GM12878 (cell line): Measurements from ENCODE around the gene TP73. TPM values are rescaled to one million over a fixed set of nuclear protein-coding genes. Genes with fewer than 3 reads are reported as not detected.

Experiments
- ATAC-seq: fragments of 200-7000 bp; cut with Tn5 transposase; 3 replicates; pipeline ENCODE4 v1.9.1; 2020; ENCODE audit warnings: mild to moderate bottlenecking, moderate library complexity
- BruUV-seq: library from RNA; stranded (reverse); fragments of 400-500 nt; replicated peaks from 2 replicates; lab custom pipeline; 2021; lab: Mats Ljungman, UMichigan
- CTCF ChIA-PET: fragments of 300-600 bp; sonication (Branson Sonifier 250); formaldehyde crosslinking; extraction: SDS; loops from one replicate; lab custom pipeline; 2021; ENCODE audit warnings: inconsistent platforms; lab: Yijun Ruan, JAX
- POLR2A ChIA-PET: fragments of 350-600 bp; formaldehyde crosslinking; extraction: SDS; loops from one replicate; lab custom pipeline; 2021; ENCODE audit warnings: inconsistent platforms; lab: Charles Lee
- RAD21 ChIA-PET: fragments of 300-600 bp; sonication (Branson Sonifier 250); formaldehyde crosslinking; loops from one replicate; lab custom pipeline; 2023; ENCODE audit warnings: antibody characterized with exemption; ENCODE audit not compliant: unreplicated experiment; lab: Charles Lee
- SMC1A ChIA-PET: fragments of 300-600 bp; sonication (Branson Sonifier 250); formaldehyde crosslinking; loops from one replicate; lab custom pipeline; 2023; ENCODE audit not compliant: unreplicated experiment, uncharacterized antibody; lab: Charles Lee
- DNase-seq: peaks from one replicate; pipeline ENCODE4 v3.0.0-alpha.2; 2011; ENCODE audit warnings: low read depth, low spot score
- FAIRE-seq: peaks from 3 replicates; lab custom pipeline; 2011; peaks lifted over from hg19 to GRCh38; lab: Jason Lieb, UNC
- H2AFZ ChIP-seq: 2 replicates; pipeline ENCODE4 v1.6.0; 2011; ENCODE audit warnings: low read depth, low read length, control low read depth; ENCODE audit not compliant: control insufficient read depth
- H3K27ac ChIP-seq: 2 replicates; pipeline ENCODE4 v1.5.1; 2011; ENCODE audit warnings: control low read depth; ENCODE audit not compliant: control insufficient read depth, insufficient read depth
- H3K27me3 ChIP-seq, 2 experiments: replicated peaks in 1 of 2; 2 replicates each; pipeline versions ENCODE4 v1.6.0 to v1.6.1; 2011; ENCODE audit warnings: low read length in 1 of 2; ENCODE audit not compliant: control insufficient read depth in 2 of 2, insufficient read depth in 2 of 2
- H3K36me3 ChIP-seq, 2 experiments: 2 replicates each; pipeline ENCODE4 v1.5.1; 2011; ENCODE audit warnings: low read length in 1 of 2; ENCODE audit not compliant: control insufficient read depth in 2 of 2, insufficient read depth in 2 of 2
- H3K4me1 ChIP-seq: 2 replicates; pipeline ENCODE4 v1.6.1; 2011; ENCODE audit warnings: mild to moderate bottlenecking, low read length, moderate library complexity, mixed read lengths; ENCODE audit not compliant: control insufficient read depth, insufficient read depth
- H3K4me2 ChIP-seq: 2 replicates; pipeline ENCODE4 v1.6.0; 2011; ENCODE audit warnings: control low read depth; ENCODE audit not compliant: control insufficient read depth, insufficient read depth
- H3K4me3 ChIP-seq: fragments of 200-600 bp; sonication (generic); 2 replicates; pipeline ENCODE4 v1.5.1; 2016
- H3K79me2 ChIP-seq: 2 replicates; pipeline ENCODE4 v1.6.0; 2011; ENCODE audit warnings: low read length; ENCODE audit not compliant: control insufficient read depth, insufficient read depth
- H3K9ac ChIP-seq: 2 replicates; pipeline ENCODE4 v1.8.0; 2011; ENCODE audit warnings: low read length, control low read depth, mixed read lengths; ENCODE audit not compliant: control insufficient read depth, insufficient read depth
- H3K9me3 ChIP-seq: replicated peaks from 3 replicates; pipeline ENCODE4 v1.5.1; 2011; ENCODE audit warnings: mild to moderate bottlenecking, low read length; ENCODE audit not compliant: control insufficient read depth, insufficient read depth
- H4K20me1 ChIP-seq: 2 replicates; pipeline ENCODE4 v1.6.0; 2011; ENCODE audit not compliant: control insufficient read depth, insufficient read depth
- BRCA1 ChIP-seq: IDR thresholded peaks from 2 replicates; pipeline ENCODE4 v1.6.1; 2011; ENCODE audit warnings: low read depth, low read length, improper control_type of control experiment
- IRF4 ChIP-seq: IDR thresholded peaks from 2 replicates; pipeline ENCODE4 v1.6.1; 2011; ENCODE audit warnings: low read depth, low read length
- RAD21 ChIP-seq: IDR thresholded peaks from 2 replicates; pipeline ENCODE4 v1.6.1; 2011; ENCODE audit warnings: mild to moderate bottlenecking, low read depth, low read length, moderate library complexity; ENCODE audit not compliant: insufficient read depth
- ZBTB33 ChIP-seq: fragments of 450-650 bp; IDR thresholded peaks from 2 replicates; pipeline ENCODE4 v1.6.1; 2017; ENCODE audit warnings: mild to moderate bottlenecking
- WGBS: methylation state at CpG from one replicate; pipeline ENCODE4 v1.1.6; 2016; ENCODE audit warnings: low lambda C conversion rate; ENCODE audit not compliant: insufficient replicate concordance, insufficient coverage; ENCODE audit errors: missing lambda C conversion rate; 5-methylcytosine and 5-hydroxymethylcytosine counted together
- in situ Hi-C: fragments of 300-500 bp; cut with MboI; formaldehyde crosslinking; loops from 9 replicates; pipeline ENCODE4 v1.14.3; 2018; ENCODE audit warnings: mixed read lengths
- intact Hi-C: fragments of 100-400 bp; cut with micrococcal nuclease; formaldehyde crosslinking; loops from one replicate; pipeline ENCODE4 v1.14.2; 2022; ENCODE audit not compliant: unreplicated experiment
- polyA plus RNA-seq, 11 experiments: library from polyadenylated mRNA; depleted of rRNA in 4 of 11; unstranded in 6 of 11; stranded (reverse) in 5 of 11; fragments of >200 nt; fragmentation: Nextera tagmentation in 4 of 11; fragmentation: Illumina TruSeq in 1 of 11; extraction: Ambion mirVana in 4 of 11; extraction: Trizol in 1 of 11; gene quantifications; 1 replicate in 1 of 11; 2 replicates in 10 of 11; pipeline versions ENCODE4 v1.2.1 to v1.2.3, GENCODE V29; 2011 to 2016; ENCODE audit warnings: inconsistent platforms in 2 of 11, missing spikeins in 2 of 11, low read depth in 1 of 11
- total RNA-seq, 4 experiments: library from RNA; depleted of rRNA in 3 of 4; stranded (reverse); fragments of >200 nt in 3 of 4; fragmentation: Illumina TruSeq in 1 of 4; extraction: Trizol in 1 of 4; gene quantifications; 2 replicates each; pipeline versions ENCODE4 v1.2.1 to v1.2.3, GENCODE V29; 2013 to 2021

TP73 gene
- total and polyA plus RNA-seq, 10 of the 15 experiments (the other 5 are each of a cell fraction or from before 2014, with no cell fraction given) = 0.08 to 54.2 (median 14.9) TPM

- WGBS = 75% methylated on average over 12 of the region's 12 CpGs
- RAD21 ChIA-PET = no interaction called here
- POLR2A ChIA-PET = interaction anchor here (2.0 kb wide), 1 partner anchor 10 kb away, joined by 8 read pairs; no protein-coding TSS in a partner anchor
These were observed 35.2 kb downstream of the TP73 start for GRCh38 chr1:3687504-3687903.

More at GRCh38 chr1:3687504-3687903, 35.2 kb downstream of the TP73 start:
- peaks cover 2 to 39% of the 10 kb centered on the region in 2 experiments; a peak in 3 of 4 replicates for H3K36me3 ChIP-seq
- no peaks in the 10 kb centered on the region for H4K20me1 ChIP-seq
- no peak overlapping the region for H3K27ac ChIP-seq
- TF ChIP-seq IRF4 (no peak), ZBTB33 (no peak), RAD21 (no peak), BRCA1 (no peak)
- intact Hi-C loops (no loop called here), in situ Hi-C loops (no loop called here)
- H3K79me2 ChIP-seq = no peaks in the 10 kb centered on the region
- H3K27me3 ChIP-seq = no peaks in the 10 kb centered on the region
- BruUV-seq = no TSS peak
- FAIRE-seq (no peak), DNase-seq (no peak), ATAC-seq (no peak)
- no peak overlapping the region for H3K4me3 ChIP-seq
- H3K9ac ChIP-seq = no peak overlapping the region; the same call in 1 of the 2 replicates
- H2AFZ ChIP-seq = no peak overlapping the region
- H3K9me3 ChIP-seq = no peaks in the 10 kb centered on the region
- CTCF ChIA-PET = interaction anchor here (1.2 kb wide), 1 partner anchor 10 kb away, joined by 3 read pairs; no protein-coding TSS in a partner anchor
- SMC1A ChIA-PET = no interaction called here
- H3K4me2 ChIP-seq = no peak overlapping the region
- H3K4me1 ChIP-seq = peaks cover 10% of the 10 kb centered on the region
